Testis (tissue), 2 donors: ENCODE measurements around the gene PHIP.

ENCODE experiments used
- CTCF ChIP-seq, 3 experiments: fragments of 450-650 bp in 2 of 3; fragments of 200-600 bp in 1 of 3; sonication (generic) in 1 of 3; IDR thresholded peaks; one replicate each; pipeline ENCODE4 v1.5.1; 2016 to 2019; ENCODE audit warnings: antibody characterized with exemption in 3 of 3, mild to moderate bottlenecking in 2 of 3, moderate library complexity in 1 of 3
- POLR2A ChIP-seq: fragments of 450-650 bp; IDR thresholded peaks from one replicate; pipeline ENCODE4 v1.6.1; 2017; ENCODE audit warnings: antibody characterized with exemption, mild to moderate bottlenecking, moderate library complexity

- no peak for TF ChIP-seq CTCF (IDR thresholded peaks at IDR 0.05)
- TF ChIP-seq POLR2A: no peak
These were observed 41.2 kb upstream of the PHIP start for GRCh38 chr6:79119217-79119616.
